ENCODE results near the gene MYO10. TPM values are rescaled to one million over a fixed set of nuclear protein-coding genes. Genes with fewer than 3 reads are reported as not detected.
"Not testable (repeated sequence)": the region's sequence is repeated elsewhere in the genome, so short reads cannot be mapped to it uniquely, and the experiment has no call there.

Gene MYO10
- total and polyA plus RNA-seq, 3 donors from 2014 or later: 37.8 to 102 (median 99.8) TPM

DNA sequence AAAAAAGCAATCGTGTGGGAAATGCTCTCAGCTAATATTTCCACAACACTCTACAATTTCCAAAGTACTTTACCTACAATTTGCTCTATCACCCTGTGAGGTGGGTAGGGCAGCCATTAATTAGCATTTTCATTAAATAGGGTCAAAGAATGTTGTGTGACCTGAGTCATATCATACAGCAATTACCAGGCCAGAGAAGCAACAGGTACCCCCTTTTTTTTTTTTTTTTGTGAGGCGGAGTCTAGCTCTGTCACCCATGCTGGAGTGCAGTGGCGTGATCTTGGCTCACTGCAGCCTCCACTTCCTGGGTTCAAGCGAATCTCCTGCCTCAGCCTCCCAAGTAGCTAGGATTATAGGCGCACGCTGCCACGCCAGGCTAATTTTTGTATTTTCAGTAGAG lies 210.5 kb downstream of the MYO10 start:
- Histone ChIP-seq H3K9me3 (no peaks in the 10 kb centered on the region), H3K27ac (no peak overlapping the region), H3K4me3 (no peak overlapping the region), H3K27me3 (no peaks in the 10 kb centered on the region), H3K4me1 (peaks cover 8% of the 10 kb centered on the region), H3K36me3 (ENCODE audit: low read depth, missing control alignments) (no peaks in the 10 kb centered on the region)
- DNase-seq: no peak
- intact Hi-C loops (cut with DNase I; ENCODE audit: low total_unique reads): no loop called here
- 93 to 98% methylated on average over 7 of the region's 7 CpGs for WGBS, 2 donors
- TF ChIP-seq, protein P1, sequence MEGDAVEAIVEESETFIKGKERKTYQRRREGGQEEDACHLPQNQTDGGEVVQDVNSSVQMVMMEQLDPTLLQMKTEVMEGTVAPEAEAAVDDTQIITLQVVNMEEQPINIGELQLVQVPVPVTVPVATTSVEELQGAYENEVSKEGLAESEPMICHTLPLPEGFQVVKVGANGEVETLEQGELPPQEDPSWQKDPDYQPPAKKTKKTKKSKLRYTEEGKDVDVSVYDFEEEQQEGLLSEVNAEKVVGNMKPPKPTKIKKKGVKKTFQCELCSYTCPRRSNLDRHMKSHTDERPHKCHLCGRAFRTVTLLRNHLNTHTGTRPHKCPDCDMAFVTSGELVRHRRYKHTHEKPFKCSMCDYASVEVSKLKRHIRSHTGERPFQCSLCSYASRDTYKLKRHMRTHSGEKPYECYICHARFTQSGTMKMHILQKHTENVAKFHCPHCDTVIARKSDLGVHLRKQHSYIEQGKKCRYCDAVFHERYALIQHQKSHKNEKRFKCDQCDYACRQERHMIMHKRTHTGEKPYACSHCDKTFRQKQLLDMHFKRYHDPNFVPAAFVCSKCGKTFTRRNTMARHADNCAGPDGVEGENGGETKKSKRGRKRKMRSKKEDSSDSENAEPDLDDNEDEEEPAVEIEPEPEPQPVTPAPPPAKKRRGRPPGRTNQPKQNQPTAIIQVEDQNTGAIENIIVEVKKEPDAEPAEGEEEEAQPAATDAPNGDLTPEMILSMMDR (IDR thresholded peaks at IDR 0.05): no peak
- no peak for TF ChIP-seq POLR2A (IDR thresholded peaks at IDR 0.05)

DNA sequence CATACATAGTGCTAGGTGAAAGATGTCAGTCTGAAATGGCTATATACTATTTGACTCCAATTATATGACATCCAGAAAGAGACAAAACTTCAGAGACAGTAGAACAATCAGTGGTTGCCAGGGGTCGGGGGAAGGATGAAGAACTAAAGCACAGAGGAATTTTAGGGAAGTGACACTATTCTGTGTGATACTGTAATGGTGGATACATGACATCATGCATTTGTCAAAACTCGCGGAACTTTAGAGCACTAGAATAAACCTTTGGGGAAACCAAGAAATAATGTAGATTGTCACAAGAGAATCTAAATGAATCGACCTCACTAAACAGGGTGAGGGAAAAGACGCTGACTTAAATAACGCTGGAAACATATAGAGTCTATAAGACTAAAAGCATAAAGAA lies 212.3 kb downstream of the MYO10 start:
- Histone ChIP-seq H3K4me1 (peaks cover 8% of the 10 kb centered on the region), H3K27me3 (no peaks in the 10 kb centered on the region), H3K27ac (no peak overlapping the region), H3K4me3 (no peak overlapping the region), H3K9me3 (no peaks in the 10 kb centered on the region), H3K36me3 (ENCODE audit: low read depth, missing control alignments) (no peaks in the 10 kb centered on the region)
- DNase-seq: no peak
- 70 to 87% methylated on average over 6 of the region's 6 CpGs for WGBS, 2 donors
- no peak for TF ChIP-seq POLR2A (IDR thresholded peaks at IDR 0.05)
- TF ChIP-seq, protein P1 (IDR thresholded peaks at IDR 0.05): no peak
- intact Hi-C loops (cut with DNase I; ENCODE audit: low total_unique reads): no loop called here

DNA sequence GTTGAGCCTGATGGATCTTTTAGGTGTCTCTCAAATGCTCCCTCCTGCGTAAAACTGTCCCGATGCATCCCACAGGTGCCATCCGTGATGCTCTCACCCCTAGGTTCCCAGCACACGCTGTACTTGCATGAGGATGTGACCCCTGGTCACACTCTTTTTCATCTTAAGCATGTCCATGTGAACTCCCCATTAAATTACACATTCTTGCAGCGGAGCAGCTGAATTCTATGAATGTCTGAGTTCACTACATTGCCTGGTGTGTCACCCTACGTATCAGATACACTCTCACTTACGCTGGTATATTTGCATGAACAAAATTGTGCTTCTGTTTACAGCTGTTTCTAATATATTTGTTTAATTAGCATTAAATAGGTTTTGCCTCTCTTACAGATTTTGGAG lies 214.0 kb downstream of the MYO10 start:
- H3K9me3 ChIP-seq: no peaks in the 10 kb centered on the region
- WGBS, 2 donors: 84 to 86% methylated on average over 7 of the region's 7 CpGs
- H3K27me3 ChIP-seq: no peaks in the 10 kb centered on the region
- H3K27ac ChIP-seq: no peak overlapping the region
- H3K4me1 ChIP-seq: no peaks in the 10 kb centered on the region
- no peak for DNase-seq
- no peak overlapping the region for H3K4me3 ChIP-seq
- intact Hi-C loops (cut with DNase I; ENCODE audit: low total_unique reads): no loop called here
- TF ChIP-seq, protein P1 (IDR thresholded peaks at IDR 0.05): no peak
- TF ChIP-seq POLR2A (IDR thresholded peaks at IDR 0.05): no peak
- H3K36me3 ChIP-seq (ENCODE audit: low read depth, missing control alignments): no peaks in the 10 kb centered on the region

DNA sequence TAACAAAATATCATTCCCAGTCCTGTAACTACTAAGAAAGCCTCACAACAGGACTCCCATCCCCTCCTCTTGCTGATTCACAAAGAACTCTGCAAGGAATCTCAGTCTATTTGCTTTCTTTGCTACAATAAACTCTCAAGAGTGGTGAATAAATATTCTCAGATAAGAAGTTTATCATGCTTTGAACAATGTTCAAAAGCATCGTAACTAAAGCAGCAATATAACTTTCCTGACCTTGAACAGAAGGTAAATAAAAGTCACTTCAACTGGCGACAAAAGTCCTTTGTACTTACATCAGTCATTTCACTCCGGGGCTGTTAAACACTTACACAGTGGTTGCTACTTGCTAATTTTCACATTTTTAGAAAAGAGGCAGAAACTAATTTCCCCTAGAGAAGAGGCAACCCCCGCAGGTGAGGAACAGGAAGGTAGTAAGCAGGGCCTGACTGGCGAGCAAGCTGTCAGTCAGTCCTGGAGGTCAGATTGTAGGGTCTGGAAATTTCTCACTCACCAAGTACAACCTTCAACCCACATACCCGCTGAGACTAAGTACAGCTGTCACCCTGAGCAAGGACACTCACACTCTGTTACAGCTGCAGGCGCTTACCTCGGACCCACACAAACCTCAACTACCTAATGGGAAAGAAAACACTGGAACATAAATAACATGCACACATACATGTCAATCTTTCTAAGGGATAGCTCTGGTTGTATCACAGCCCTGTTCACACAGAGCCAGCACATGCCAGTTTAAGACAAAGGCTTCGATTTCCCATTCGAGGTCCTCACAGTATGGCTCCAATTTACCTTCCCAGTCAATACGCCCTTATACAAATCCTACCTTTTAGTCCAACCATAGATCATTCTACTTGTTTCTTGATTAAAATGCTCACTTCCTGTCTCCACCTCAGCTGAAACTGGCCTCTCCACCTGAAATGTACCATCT lies 214.7 kb downstream of the MYO10 start:
- peak overlapping the region in 1 of 2 donors; percentile 34 for H3K27ac ChIP-seq
- intact Hi-C loops (cut with DNase I; ENCODE audit: low total_unique reads): no loop called here
- DNase-seq: no peak
- 67 to 78% methylated on average over 11 of the region's 11 CpGs for WGBS, 2 donors
- H3K4me3 ChIP-seq: no peak overlapping the region
- H3K4me1 ChIP-seq: no peaks in the 10 kb centered on the region
- H3K27me3 ChIP-seq: no peaks in the 10 kb centered on the region
- H3K36me3 ChIP-seq (ENCODE audit: low read depth, missing control alignments): no peaks in the 10 kb centered on the region
- no peak for TF ChIP-seq POLR2A (IDR thresholded peaks at IDR 0.05)
- TF ChIP-seq, protein P1 (IDR thresholded peaks at IDR 0.05): no peak
- H3K9me3 ChIP-seq: no peaks in the 10 kb centered on the region

DNA sequence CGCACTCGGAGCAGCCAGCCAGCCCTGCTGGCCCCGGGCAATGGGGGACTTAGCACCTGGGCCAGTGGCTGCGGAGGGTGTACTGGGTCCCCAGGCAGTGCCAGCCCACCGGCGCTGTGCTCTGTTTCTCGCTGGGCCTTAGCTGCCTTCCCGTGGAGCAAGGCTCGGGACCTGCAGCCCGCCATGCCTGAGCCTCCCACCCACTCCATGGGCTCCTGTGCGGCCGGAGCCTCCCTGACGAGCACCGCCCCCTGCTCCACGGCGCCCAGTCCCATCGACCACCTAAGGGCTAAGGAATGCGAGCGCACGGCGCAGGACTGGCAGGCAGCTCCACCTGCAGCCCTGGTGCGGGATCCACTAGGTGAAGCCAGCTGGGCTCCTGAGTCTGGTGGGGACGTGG lies 218.1 kb downstream of the MYO10 start:
- H3K9me3 ChIP-seq; H3K4me1 ChIP-seq; H3K36me3 ChIP-seq (ENCODE audit: low read depth, missing control alignments); H3K4me3 ChIP-seq; DNase-seq; H3K27ac ChIP-seq; intact Hi-C loops (cut with DNase I; ENCODE audit: low total_unique reads); H3K27me3 ChIP-seq: not testable (repeated sequence)
- WGBS, 2 donors: 87% methylated on average over 15 of the region's 23 CpGs; no CpG with 5 or more reads in 1 of the 2 donors
